Aorta (tissue), 5 donors: ENCODE data around the gene CLTCL1. TPM values are rescaled to one million over a fixed set of nuclear protein-coding genes. Genes with fewer than 3 reads are reported as not detected.
"Not testable (repeated sequence)": the region's sequence is repeated elsewhere in the genome, so short reads cannot be mapped to it uniquely, and the experiment has no call there.

Experiments used
- ATAC-seq: fragments of 200-7000 bp; cut with Tn5 transposase; one replicate; pipeline ENCODE4 v1.9.1; 2022; ENCODE audit warnings: moderate library complexity; ENCODE audit not compliant: low FRiP score
- DNase-seq, 2 donors: peaks; one replicate each; pipeline ENCODE4 v3.0.0-alpha.2; 2020
- H3K27ac ChIP-seq, 2 donors: one replicate each; pipeline ENCODE4 v1.5.1; 2013; ENCODE audit warnings: low read length in 2 of 2, mild to moderate bottlenecking in 2 of 2, moderate library complexity in 2 of 2, control low read depth in 1 of 2, inconsistent platforms in 1 of 2, low read depth in 1 of 2
- H3K27me3 ChIP-seq, 2 donors: one replicate each; pipeline ENCODE4 v1.6.1; 2013; ENCODE audit warnings: control low read depth in 1 of 2, low read length in 1 of 2, mild to moderate bottlenecking in 1 of 2, moderate library complexity in 1 of 2; ENCODE audit not compliant: insufficient read depth in 2 of 2, control insufficient read depth in 1 of 2
- H3K36me3 ChIP-seq, 2 donors: one replicate each; pipeline ENCODE4 v1.6.1; 2013; ENCODE audit warnings: control low read depth in 1 of 2, low read length in 1 of 2, mild to moderate bottlenecking in 1 of 2; ENCODE audit not compliant: insufficient read depth in 2 of 2, control insufficient read depth in 1 of 2
- H3K4me1 ChIP-seq, 2 donors: one replicate each; pipeline ENCODE4 v1.6.1; 2013; ENCODE audit warnings: low read length in 2 of 2, control low read depth in 1 of 2, mild to moderate bottlenecking in 1 of 2, moderate library complexity in 1 of 2; ENCODE audit not compliant: insufficient read depth in 2 of 2, control insufficient read depth in 1 of 2
- H3K4me3 ChIP-seq, 2 donors: one replicate each; pipeline ENCODE4 v1.5.1; 2013; ENCODE audit warnings: low read length in 2 of 2, control low read depth in 1 of 2, mild to moderate bottlenecking in 1 of 2
- H3K9me3 ChIP-seq: one replicate; pipeline ENCODE4 v1.6.1; 2013; ENCODE audit warnings: mild to moderate bottlenecking, low read length; ENCODE audit not compliant: control insufficient read depth
- WGBS, 2 donors: extraction: QIAGEN DNeasy Blood & Tissue Kit; methylation state at CpG; one replicate each; pipeline ENCODE4 v1.1.7; 2013; 5-methylcytosine and 5-hydroxymethylcytosine counted together
- intact Hi-C, 2 donors: fragments of 100-400 bp; cut with DNase I; formaldehyde crosslinking; loops; one replicate each; pipeline versions ENCODE4 v1.14.2 to v1.15.0; 2022
- polyA plus RNA-seq, 2 donors: library from polyadenylated mRNA; stranded (reverse); fragments of 200-250 nt; gene quantifications; one replicate each; pipeline ENCODE4 v1.2.3, GENCODE V29; 2013
- total RNA-seq, 2 donors: library from RNA; stranded (reverse); fragmentation: NEBNext Ultra II Directional; extraction: Animal tissue kit (Norgen Biotek cat#: 25700); gene quantifications; one replicate each; pipeline ENCODE4 v1.2.1, GENCODE V29; 2021
- donor health status: healthy with polysubstance abuse.
- donor health status: Bipolar disorder and iron deficiency.
- donor health status: DM: no; HTN: no; CAD: no.
- donor health status: DM: no; HTN: no; CAD: no.
- donor health status: DM: yes; HTN: yes; CAD: no.

CLTCL1 gene
- total and polyA plus RNA-seq, 4 donors: 0.25 to 8.1 (median 7.0) TPM

DNA sequence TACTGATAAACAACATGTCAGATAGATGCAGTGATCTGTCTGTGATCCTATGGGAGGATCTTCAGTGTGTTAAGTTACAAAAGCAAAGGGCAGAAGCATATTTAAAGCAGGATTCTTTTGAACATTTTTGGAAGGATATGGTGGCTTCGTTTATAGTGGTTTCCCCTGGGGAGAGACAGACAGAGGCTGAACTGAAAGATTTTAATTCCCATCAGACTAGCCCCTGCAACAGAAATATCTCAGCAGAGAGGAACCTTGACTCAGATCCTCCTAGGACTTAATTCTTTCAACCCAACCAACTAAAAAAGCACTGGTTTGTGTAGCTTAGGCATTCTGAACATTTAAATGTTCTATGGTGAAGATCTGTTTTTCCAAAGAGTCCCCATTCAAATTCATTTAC is 5.7 kb downstream of the CLTCL1 start:
- intact Hi-C loops: no loop called here
- H3K4me1 ChIP-seq: no peaks in the 10 kb centered on the region
- no peaks in the 10 kb centered on the region for H3K36me3 ChIP-seq
- ATAC-seq: no peak
- no peak overlapping the region for H3K4me3 ChIP-seq
- 23 to 28% methylated on average over 1 of the region's 1 CpG for WGBS, 2 donors
- H3K27me3 ChIP-seq: no peaks in the 10 kb centered on the region
- H3K27ac ChIP-seq: no peak overlapping the region
- no peaks in the 10 kb centered on the region for H3K9me3 ChIP-seq
- no peak for DNase-seq

DNA sequence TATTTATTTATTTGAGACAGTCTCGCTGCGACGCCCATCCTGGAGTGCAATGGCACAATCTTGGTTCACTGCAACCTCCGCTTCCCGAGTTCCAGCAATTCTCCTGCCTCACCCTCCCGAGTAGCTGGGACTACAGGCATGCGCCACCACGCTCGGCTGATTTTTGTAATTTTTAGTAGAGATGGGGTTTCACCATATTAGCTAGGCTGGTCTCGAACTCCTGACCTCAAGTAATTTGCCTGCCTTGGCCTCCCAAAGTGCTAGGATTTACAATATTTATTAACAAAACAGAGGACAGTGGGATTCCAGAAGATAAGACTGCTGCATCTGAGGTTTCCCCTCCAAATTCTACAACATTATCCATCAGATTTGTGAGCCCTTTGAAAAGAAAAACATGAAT is 12.4 kb downstream of the CLTCL1 start:
- H3K36me3 ChIP-seq, DNase-seq, H3K9me3 ChIP-seq, ATAC-seq, H3K4me1 ChIP-seq, H3K27me3 ChIP-seq, H3K27ac ChIP-seq, intact Hi-C loops, H3K4me3 ChIP-seq: not testable (repeated sequence)
- 97 to 98% methylated on average over 10 of the region's 10 CpGs for WGBS, 2 donors

DNA sequence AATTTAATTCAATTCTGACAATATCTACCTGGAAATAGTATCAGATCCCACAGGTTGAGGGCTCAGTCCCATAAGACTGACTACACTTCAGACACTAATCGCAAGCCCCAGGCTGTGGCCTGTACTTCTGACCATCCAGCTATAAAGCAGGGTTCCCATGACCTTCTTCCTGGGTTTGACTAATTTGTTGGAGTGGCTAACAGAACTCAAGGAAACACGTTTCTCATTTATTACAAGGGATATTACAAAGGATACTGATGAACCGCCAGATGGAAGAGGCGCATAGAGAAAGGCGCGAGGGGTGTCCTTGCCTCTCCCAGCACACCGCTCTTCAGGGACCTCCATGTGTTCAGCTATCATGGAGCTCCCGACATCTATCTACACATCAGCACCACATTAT is 13.7 kb downstream of the CLTCL1 start:
- Histone ChIP-seq H3K27ac (no peak overlapping the region), H3K4me1 (no peaks in the 10 kb centered on the region), H3K9me3 (no peaks in the 10 kb centered on the region), H3K27me3 (no peaks in the 10 kb centered on the region), H3K4me3 (no peak overlapping the region), H3K36me3 (peaks cover 0 to 2% of the 10 kb centered on the region in 2 donors)
- ATAC-seq (no peak), DNase-seq (no peak)
- intact Hi-C loops: no loop called here
- 94 to 95% methylated on average over 8 of the region's 8 CpGs for WGBS, 2 donors

DNA sequence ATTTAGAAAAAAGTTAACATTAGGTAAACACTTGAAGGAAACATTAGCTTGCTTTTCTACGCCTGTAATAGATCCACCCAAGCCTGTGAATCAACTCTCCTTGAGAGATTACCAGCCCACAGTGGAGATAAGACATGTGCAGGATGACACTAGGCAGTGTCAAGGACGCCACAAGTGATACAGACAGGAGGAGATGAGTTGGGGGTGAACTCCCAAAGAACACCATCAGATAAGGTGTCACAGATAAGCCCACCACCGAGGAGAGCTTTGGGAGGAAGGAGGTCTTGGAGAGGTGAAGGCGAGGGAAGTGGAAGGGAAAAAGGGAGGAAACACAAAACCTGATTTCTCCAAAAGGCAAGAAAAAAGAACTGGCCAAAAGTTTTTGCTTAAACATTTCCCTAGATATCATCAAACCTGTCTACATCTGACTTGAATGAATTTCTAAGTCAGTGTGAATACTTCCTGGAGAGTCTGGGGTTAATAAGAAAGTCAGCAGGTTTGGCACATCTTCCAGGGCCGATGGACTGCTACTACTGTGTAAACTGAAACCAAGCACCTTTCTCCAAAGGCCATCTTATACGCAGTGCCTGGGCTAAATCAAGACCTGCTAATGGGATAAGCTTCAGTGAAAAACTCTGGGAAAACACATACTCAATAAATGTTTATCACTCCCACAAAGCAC is 15.5 kb downstream of the CLTCL1 start:
- no peaks in the 10 kb centered on the region for H3K9me3 ChIP-seq
- DNase-seq (no peak), ATAC-seq (no peak)
- no peak overlapping the region for H3K4me3 ChIP-seq
- H3K27me3 ChIP-seq: no peaks in the 10 kb centered on the region
- H3K4me1 ChIP-seq: no peaks in the 10 kb centered on the region
- intact Hi-C loops: no loop called here
- peaks cover 0 to 2% of the 10 kb centered on the region in 2 donors for H3K36me3 ChIP-seq
- H3K27ac ChIP-seq: no peak overlapping the region
- WGBS, 2 donors: 60 to 73% methylated on average over 6 of the region's 6 CpGs

DNA sequence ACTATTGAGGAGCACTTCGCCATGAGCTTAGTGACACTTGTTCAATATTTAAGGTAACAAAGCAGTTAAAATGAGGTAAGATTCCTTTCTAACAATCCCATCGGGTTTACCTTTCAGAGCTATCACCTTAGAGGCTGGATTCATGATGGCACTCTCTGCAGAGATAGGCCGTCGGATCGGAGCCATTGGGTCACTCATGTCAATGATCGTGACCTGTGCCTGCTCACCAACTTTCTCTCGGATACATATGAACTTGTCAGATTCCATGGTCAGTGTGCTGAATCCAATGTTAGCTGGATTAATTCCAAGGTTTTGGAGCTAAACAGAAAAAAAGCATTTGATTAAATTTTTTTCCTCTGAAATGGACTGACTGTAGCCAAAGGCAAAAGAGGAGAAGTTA is 16.0 kb downstream of the CLTCL1 start:
- ATAC-seq (no peak), DNase-seq (no peak)
- Histone ChIP-seq H3K9me3 (no peaks in the 10 kb centered on the region), H3K36me3 (peaks cover 0 to 2% of the 10 kb centered on the region in 2 donors), H3K4me1 (no peaks in the 10 kb centered on the region), H3K27me3 (no peaks in the 10 kb centered on the region), H3K4me3 (no peak overlapping the region), H3K27ac (no peak overlapping the region)
- WGBS, 2 donors: 95 to 97% methylated on average over 7 of the region's 7 CpGs
- intact Hi-C loops: no loop called here

DNA sequence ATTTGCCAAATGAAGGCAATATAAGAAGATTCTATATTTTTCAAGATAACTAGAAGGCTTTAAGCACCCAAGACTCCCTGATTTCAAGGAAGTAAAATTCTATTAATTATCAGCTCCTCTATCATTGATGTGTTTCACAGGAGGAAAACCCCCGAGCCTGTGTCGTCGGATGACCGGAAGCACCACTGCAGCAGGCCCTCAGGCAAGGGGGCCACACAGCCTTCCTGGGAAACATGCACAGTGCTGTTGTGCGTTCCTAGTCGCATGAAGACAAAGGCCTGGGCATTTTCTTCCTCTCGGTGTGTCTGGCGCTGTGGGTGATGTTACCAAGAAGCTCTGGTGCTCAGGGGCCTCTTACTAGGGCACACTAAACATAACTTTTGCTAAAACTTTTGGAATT is 16.4 kb downstream of the CLTCL1 start:
- H3K4me1 ChIP-seq: no peaks in the 10 kb centered on the region
- intact Hi-C loops: no loop called here
- H3K9me3 ChIP-seq: no peaks in the 10 kb centered on the region
- no peaks in the 10 kb centered on the region for H3K27me3 ChIP-seq
- no peak for DNase-seq
- ATAC-seq: no peak
- peaks cover 0 to 2% of the 10 kb centered on the region in 2 donors for H3K36me3 ChIP-seq
- no peak overlapping the region for H3K4me3 ChIP-seq
- no peak overlapping the region for H3K27ac ChIP-seq
- 96 to 98% methylated on average over 8 of the region's 8 CpGs for WGBS, 2 donors

DNA sequence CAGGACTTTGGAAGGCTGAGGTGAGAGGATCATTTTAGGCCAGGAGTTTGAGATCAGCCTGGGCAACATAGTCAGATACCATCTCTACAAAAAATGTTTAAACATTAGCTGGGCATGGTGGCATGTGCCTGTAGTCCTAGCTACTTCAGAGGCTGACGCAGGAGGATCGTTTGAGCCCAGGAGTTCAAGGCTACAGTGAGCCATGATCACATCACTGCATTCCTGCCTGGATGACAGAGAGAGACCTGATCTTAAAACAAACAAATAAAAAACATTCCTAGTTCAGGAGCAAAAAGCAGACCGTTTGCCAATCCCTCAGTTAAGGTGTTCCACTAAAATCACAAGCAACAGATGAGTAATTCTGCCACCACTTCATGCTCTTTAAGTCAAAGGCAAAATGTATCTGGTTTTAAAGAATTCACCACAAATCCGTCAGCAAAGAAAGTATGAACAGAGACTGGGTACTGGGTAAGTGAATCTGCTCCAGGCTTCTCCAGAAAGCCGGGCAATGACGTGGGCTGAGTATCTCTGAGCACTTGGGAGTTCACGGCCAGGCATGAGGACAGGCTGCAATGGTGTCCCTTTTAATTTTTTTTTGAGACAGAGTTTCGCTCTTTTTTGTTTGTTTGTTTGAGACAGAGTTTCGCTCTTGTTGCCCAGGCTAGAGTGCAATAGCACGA is 19.5 kb downstream of the CLTCL1 start:
- DNase-seq (no peak), ATAC-seq (no peak)
- peaks cover 0 to 2% of the 10 kb centered on the region in 2 donors for H3K36me3 ChIP-seq
- no peaks in the 10 kb centered on the region for H3K4me1 ChIP-seq
- intact Hi-C loops: no loop called here
- no peaks in the 10 kb centered on the region for H3K9me3 ChIP-seq
- H3K4me3 ChIP-seq: no peak overlapping the region
- no peaks in the 10 kb centered on the region for H3K27me3 ChIP-seq
- WGBS, 2 donors: 83 to 86% methylated on average over 10 of the region's 10 CpGs
- no peak overlapping the region for H3K27ac ChIP-seq

DNA sequence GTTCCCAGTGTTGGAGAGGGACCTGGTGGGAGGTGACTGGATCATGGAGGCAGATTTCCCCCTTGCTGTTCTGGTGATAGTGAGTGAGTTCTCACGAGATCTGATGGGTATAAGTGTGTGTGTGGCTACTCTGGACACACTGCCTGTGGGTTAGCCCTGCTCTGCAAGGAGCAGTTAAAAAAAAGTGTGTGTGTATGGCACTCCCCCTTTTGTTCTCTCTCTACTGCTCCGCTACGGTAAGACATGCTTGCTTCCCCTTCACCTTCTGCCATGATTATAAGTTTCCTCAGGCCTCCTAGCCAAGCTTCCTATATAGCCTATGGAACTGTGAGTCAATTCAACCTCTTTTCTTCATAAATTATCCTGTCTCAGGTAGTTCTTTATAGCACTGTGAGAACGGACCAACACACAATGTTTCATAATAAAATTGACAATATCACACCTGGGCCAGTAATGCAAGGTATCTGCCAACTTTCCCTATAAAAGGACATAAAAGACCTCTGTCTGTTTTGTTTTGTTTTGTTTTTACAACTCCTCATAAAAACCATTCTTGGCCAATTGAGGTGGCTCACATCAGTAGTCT is 20.2 kb downstream of the CLTCL1 start:
- no peak overlapping the region for H3K27ac ChIP-seq
- ATAC-seq: no peak

DNA sequence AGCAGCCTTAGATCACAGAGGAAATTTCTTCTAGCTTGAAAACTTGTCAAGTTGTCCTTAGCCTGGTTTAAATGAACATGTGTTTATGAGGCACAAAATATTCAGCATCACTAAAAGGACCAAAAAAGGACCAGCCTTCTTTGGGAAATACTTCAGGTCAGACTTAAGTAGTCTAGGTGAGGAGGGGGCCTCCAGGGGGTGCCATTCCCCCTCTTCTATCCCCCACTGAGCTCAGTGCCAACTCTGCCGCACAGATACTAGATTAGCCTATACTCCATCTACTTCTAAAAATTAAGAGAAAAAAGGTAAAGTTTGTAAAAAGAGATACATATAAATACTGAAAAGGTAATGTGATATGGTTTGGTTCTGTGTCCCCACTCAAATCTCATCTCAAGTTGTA is 20.6 kb downstream of the CLTCL1 start:
- intact Hi-C loops: no loop called here
- Histone ChIP-seq H3K4me3 (no peak overlapping the region), H3K4me1 (no peaks in the 10 kb centered on the region), H3K9me3 (no peaks in the 10 kb centered on the region), H3K27me3 (no peaks in the 10 kb centered on the region), H3K36me3 (peaks cover 0 to 2% of the 10 kb centered on the region in 2 donors), H3K27ac (no peak overlapping the region)
- ATAC-seq (no peak), DNase-seq (no peak)
- 94 to 100% methylated on average over 1 of the region's 1 CpG for WGBS, 2 donors

More for the DNA sequence above, 20.2 kb downstream of the CLTCL1 start:
- no peak overlapping the region for H3K4me3 ChIP-seq
- no peaks in the 10 kb centered on the region for H3K9me3 ChIP-seq
- H3K27me3 ChIP-seq: no peaks in the 10 kb centered on the region
- H3K36me3 ChIP-seq: peaks cover 0 to 2% of the 10 kb centered on the region in 2 donors
- no peaks in the 10 kb centered on the region for H3K4me1 ChIP-seq
- WGBS, 2 donors: 82 to 83% methylated on average over 4 of the region's 4 CpGs
- intact Hi-C loops: no loop called here
- no peak for DNase-seq
